ENCODE measurements around the gene PRKG1. TPM values are rescaled to one million over a fixed set of nuclear protein-coding genes. Genes with fewer than 3 reads are reported as not detected.

PRKG1 gene
- total and polyA plus RNA-seq, 2 experiments from 2014 or later, result 18.2 to 21.1 TPM

DNA sequence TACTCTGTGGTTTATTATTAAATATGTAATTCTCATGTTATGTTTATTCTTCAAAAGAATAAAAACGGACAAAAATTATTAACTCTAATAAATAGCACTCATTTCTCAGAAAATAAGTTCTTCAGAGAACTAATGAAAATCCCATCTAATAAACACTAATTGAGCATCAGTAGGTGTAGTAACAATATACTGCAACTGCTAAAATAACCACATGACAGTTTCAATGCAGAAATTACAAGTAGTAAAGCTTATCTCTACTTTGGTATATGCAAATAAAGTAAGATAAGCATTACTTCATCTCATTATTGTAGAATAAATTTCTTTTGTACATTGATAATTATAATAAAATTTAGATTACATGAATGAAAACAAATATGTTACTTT is 1183.4 kb downstream of the PRKG1 start:
- Mint-ChIP-seq H3K4me3 (no peak overlapping the region), H3K36me3 (ENCODE audit: low read depth) (no peaks in the 10 kb centered on the region), H3K27ac (no peak overlapping the region), H3K9me3 (no peaks in the 10 kb centered on the region), H3K4me1 (peaks cover 18% of the 10 kb centered on the region), H3K27me3 (ENCODE audit: insufficient read depth, low read depth, poor library complexity) (no peaks in the 10 kb centered on the region)
- no peak overlapping the region for H3K4me3 ChIP-seq
- no peak overlapping the region for H3K27ac ChIP-seq (ENCODE audit: low read depth)
- H2AFZ ChIP-seq, result no peak overlapping the region
- no peaks in the 10 kb centered on the region for H3K27me3 ChIP-seq (ENCODE audit: insufficient read depth)
- ATAC-seq (no peak), DNase-seq (ENCODE audit: low spot score) (no peak)
- TF ChIP-seq NANOG (IDR thresholded peaks at IDR 0.05; ENCODE audit: borderline replicate concordance) (no peak), EZH2phosphoT487 (IDR thresholded peaks at IDR 0.05; ENCODE audit: unreplicated experiment) (no peak), CTCF (conservative IDR thresholded peaks at IDR 0.05; ENCODE audit: low read depth in 2 of 2) (no peak), ZNF331 (CRISPR knock-in tag; IDR thresholded peaks at IDR 0.05; ENCODE audit: low read depth) (no peak), CREB1 (CRISPR knock-in tag; IDR thresholded peaks at IDR 0.05; ENCODE audit: low read depth) (no peak), ZNF114 (CRISPR knock-in tag; IDR thresholded peaks at IDR 0.05) (no peak), JUNB (IDR thresholded peaks at IDR 0.05; ENCODE audit: unreplicated experiment) (no peak), STAT1 (IDR thresholded peaks at IDR 0.05; ENCODE audit: unreplicated experiment) (no peak), EZH2 (IDR thresholded peaks at IDR 0.05; ENCODE audit: low read depth, unreplicated experiment) (no peak), POLR2AphosphoS5 (IDR thresholded peaks at IDR 0.05; ENCODE audit: low read depth) (no peak)
- TF ChIP-seq, protein P1, sequence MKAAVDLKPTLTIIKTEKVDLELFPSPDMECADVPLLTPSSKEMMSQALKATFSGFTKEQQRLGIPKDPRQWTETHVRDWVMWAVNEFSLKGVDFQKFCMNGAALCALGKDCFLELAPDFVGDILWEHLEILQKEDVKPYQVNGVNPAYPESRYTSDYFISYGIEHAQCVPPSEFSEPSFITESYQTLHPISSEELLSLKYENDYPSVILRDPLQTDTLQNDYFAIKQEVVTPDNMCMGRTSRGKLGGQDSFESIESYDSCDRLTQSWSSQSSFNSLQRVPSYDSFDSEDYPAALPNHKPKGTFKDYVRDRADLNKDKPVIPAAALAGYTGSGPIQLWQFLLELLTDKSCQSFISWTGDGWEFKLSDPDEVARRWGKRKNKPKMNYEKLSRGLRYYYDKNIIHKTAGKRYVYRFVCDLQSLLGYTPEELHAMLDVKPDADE (IDR thresholded peaks at IDR 0.05), result no peak
- TF ChIP-seq, protein P2, sequence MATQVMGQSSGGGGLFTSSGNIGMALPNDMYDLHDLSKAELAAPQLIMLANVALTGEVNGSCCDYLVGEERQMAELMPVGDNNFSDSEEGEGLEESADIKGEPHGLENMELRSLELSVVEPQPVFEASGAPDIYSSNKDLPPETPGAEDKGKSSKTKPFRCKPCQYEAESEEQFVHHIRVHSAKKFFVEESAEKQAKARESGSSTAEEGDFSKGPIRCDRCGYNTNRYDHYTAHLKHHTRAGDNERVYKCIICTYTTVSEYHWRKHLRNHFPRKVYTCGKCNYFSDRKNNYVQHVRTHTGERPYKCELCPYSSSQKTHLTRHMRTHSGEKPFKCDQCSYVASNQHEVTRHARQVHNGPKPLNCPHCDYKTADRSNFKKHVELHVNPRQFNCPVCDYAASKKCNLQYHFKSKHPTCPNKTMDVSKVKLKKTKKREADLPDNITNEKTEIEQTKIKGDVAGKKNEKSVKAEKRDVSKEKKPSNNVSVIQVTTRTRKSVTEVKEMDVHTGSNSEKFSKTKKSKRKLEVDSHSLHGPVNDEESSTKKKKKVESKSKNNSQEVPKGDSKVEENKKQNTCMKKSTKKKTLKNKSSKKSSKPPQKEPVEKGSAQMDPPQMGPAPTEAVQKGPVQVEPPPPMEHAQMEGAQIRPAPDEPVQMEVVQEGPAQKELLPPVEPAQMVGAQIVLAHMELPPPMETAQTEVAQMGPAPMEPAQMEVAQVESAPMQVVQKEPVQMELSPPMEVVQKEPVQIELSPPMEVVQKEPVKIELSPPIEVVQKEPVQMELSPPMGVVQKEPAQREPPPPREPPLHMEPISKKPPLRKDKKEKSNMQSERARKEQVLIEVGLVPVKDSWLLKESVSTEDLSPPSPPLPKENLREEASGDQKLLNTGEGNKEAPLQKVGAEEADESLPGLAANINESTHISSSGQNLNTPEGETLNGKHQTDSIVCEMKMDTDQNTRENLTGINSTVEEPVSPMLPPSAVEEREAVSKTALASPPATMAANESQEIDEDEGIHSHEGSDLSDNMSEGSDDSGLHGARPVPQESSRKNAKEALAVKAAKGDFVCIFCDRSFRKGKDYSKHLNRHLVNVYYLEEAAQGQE (IDR thresholded peaks at IDR 0.05; ENCODE audit: unreplicated experiment), result no peak
- TF ChIP-seq, protein P3, sequence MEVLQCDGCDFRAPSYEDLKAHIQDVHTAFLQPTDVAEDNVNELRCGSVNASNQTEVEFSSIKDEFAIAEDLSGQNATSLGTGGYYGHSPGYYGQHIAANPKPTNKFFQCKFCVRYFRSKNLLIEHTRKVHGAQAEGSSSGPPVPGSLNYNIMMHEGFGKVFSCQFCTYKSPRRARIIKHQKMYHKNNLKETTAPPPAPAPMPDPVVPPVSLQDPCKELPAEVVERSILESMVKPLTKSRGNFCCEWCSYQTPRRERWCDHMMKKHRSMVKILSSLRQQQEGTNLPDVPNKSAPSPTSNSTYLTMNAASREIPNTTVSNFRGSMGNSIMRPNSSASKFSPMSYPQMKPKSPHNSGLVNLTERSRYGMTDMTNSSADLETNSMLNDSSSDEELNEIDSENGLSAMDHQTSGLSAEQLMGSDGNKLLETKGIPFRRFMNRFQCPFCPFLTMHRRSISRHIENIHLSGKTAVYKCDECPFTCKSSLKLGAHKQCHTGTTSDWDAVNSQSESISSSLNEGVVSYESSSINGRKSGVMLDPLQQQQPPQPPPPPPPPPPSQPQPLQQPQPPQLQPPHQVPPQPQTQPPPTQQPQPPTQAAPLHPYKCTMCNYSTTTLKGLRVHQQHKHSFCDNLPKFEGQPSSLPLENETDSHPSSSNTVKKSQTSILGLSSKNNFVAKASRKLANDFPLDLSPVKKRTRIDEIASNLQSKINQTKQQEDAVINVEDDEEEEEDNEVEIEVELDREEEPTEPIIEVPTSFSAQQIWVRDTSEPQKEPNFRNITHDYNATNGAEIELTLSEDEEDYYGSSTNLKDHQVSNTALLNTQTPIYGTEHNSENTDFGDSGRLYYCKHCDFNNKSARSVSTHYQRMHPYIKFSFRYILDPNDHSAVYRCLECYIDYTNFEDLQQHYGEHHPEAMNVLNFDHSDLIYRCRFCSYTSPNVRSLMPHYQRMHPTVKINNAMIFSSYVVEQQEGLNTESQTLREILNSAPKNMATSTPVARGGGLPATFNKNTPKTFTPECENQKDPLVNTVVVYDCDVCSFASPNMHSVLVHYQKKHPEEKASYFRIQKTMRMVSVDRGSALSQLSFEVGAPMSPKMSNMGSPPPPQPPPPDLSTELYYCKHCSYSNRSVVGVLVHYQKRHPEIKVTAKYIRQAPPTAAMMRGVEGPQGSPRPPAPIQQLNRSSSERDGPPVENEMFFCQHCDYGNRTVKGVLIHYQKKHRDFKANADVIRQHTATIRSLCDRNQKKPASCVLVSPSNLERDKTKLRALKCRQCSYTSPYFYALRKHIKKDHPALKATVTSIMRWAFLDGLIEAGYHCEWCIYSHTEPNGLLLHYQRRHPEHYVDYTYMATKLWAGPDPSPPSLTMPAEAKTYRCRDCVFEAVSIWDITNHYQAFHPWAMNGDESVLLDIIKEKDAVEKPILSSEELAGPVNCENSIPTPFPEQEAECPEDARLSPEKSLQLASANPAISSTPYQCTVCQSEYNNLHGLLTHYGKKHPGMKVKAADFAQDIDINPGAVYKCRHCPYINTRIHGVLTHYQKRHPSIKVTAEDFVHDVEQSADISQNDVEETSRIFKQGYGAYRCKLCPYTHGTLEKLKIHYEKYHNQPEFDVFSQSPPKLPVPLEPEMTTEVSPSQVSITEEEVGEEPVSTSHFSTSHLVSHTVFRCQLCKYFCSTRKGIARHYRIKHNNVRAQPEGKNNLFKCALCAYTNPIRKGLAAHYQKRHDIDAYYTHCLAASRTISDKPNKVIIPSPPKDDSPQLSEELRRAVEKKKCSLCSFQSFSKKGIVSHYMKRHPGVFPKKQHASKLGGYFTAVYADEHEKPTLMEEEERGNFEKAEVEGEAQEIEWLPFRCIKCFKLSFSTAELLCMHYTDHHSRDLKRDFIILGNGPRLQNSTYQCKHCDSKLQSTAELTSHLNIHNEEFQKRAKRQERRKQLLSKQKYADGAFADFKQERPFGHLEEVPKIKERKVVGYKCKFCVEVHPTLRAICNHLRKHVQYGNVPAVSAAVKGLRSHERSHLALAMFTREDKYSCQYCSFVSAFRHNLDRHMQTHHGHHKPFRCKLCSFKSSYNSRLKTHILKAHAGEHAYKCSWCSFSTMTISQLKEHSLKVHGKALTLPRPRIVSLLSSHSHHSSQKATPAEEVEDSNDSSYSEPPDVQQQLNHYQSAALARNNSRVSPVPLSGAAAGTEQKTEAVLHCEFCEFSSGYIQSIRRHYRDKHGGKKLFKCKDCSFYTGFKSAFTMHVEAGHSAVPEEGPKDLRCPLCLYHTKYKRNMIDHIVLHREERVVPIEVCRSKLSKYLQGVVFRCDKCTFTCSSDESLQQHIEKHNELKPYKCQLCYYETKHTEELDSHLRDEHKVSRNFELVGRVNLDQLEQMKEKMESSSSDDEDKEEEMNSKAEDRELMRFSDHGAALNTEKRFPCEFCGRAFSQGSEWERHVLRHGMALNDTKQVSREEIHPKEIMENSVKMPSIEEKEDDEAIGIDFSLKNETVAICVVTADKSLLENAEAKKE (CRISPR knock-in tag; IDR thresholded peaks at IDR 0.05), result no peak
- no peaks in the 10 kb centered on the region for H3K79me2 ChIP-seq (replicated peaks; ENCODE audit: insufficient read depth)
- peaks cover 14% of the 10 kb centered on the region for H3K4me1 ChIP-seq (ENCODE audit: insufficient read depth)
- no peaks in the 10 kb centered on the region for H3F3A ChIP-seq (replicated peaks; ENCODE audit: low read depth)
- H3K36me3 ChIP-seq (ENCODE audit: insufficient read depth), result no peaks in the 10 kb centered on the region
- no peaks in the 10 kb centered on the region for H4K20me1 ChIP-seq (replicated peaks; ENCODE audit: insufficient read depth)
- H3K9me2 ChIP-seq (ENCODE audit: insufficient read depth), result no peaks in the 10 kb centered on the region
- no peak overlapping the region for H3K4me2 ChIP-seq

Data from GM23338 (cell line).